H54 (cell line): ENCODE data around the gene CMTR1.

Experiments
- DNase-seq: peaks from one replicate; pipeline ENCODE4 v3.0.0; 2011; ENCODE audit warnings: low spot score, mixed read lengths; ENCODE audit not compliant: insufficient read length
- FAIRE-seq: peaks from 3 replicates; lab custom pipeline; 2011; peaks lifted over from hg19 to GRCh38; lab: Jason Lieb, UNC
- POLR2A ChIP-seq: IDR thresholded peaks from 2 replicates; pipeline ENCODE4 v1.6.1; 2011; ENCODE audit warnings: low read depth, mild to moderate bottlenecking, low read length

Gene CMTR1

DNA sequence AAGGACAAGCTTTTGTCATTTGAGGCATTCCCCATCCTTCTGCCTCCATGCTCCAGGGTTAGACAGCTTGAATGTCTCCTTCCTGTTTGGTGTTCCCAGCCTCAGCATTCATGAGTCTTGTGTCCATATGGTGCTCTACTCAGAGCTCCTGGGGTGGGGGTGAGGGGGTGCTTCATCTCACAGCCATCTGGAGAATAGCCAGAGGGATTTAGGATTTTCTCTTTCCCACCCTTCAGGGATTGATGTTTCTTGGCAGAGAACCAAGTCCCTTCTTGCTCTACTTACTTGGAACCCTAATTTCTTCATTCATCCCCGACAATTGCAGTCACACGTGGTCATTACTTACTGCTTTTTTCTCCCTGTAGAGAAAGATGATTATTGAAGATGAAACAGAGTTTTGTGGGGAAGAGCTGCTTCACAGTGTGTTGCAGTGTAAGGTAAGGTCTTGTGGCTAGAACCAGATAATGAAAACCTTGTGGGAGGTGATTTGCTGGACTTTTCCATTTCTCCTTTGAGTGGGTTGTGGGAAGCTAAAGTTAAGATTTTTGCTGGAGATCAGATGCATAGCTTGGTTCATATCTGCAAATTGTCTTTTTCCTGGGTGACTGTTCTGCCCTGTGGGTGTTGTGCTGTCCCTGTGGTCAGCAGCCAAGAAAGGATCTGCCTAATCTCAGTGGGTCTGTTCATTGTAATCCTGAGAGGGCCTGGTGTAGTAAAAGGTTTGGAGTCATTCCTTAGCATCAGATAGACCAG is 18.6 kb downstream of the CMTR1 start:
- TF ChIP-seq POLR2A = no peak
- DNase-seq (no peak), FAIRE-seq (no peak)

DNA sequence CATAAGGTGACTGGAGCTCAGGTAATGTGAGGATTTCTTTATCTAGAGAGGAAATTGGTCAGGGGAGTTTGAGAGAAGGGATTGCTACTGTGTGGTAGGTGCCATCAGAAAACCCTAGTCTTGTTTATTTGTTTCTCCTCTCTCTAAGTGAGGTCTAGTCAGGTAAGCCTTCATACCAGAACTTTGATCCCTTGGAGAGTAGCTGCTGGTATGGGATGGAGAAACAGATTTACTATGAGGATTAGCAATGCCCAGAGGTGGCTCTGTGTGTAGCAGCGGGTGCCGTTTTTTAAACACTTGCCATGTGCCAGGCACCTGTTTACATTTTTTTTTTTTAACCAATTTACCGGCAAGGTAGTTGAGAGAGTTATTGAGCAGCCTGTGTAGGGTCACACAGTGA is 19.5 kb downstream of the CMTR1 start:
- FAIRE-seq = no peak
- TF ChIP-seq POLR2A = no peak
- no peak for DNase-seq

DNA sequence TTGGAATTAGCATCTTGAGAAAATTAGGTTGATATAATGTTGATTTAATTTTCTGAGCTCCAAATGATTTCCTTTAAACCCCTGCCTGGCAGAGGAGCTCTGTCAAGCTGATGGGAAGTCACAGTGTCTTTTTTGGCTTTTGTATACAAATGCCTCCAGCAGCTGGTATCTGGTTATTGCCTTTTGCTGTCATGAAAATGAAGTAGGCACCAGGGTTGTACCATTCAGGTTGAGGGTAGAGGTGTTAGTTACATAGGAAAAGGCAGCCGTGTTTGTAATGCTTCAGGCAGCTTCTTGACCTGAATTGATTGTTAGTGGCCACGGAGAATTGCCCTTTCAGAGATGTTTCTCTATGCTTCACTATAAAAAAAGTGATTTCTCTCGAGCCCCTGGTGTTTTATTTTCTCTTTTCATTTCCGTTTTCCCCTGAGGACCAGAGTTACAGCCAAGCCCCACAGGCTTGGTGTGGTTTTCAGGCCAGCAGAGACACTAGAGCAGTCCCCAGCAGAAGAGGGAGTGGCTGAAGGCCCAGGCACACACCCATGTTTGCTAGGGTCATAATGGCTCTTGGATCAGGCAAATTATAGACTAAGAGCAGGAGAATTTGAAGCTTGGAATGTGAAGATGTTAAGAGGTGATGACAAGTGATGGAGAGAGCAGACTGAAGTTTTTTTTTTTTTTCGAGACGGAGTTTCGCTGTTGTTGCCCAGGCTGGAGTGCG is 21.6 kb downstream of the CMTR1 start:
- no peak for DNase-seq

DNA sequence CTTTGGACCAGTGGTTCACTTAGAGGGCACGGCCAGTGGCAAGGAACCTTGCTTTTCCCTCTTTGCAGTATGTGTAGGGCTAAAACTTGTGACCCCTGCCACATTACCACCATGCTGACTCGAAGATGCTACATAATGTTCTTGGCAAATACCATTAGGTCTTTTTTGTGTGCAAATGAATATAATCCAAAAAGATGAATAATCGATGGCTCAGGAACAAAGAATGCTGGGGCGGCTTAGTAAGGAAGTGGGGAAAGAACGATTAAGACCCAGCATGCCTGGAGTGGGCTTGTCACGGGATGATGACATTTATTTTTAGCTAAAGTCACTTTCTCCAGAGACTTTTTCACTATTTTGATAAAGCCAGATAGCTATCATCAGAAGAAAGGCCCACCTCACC is 23.1 kb downstream of the CMTR1 start:
- FAIRE-seq = no peak
- no peak for TF ChIP-seq POLR2A
- peak; percentile 41 for DNase-seq

More for the DNA sequence above, 21.6 kb downstream of the CMTR1 start:
- no peak for TF ChIP-seq POLR2A
- no peak for FAIRE-seq

DNA sequence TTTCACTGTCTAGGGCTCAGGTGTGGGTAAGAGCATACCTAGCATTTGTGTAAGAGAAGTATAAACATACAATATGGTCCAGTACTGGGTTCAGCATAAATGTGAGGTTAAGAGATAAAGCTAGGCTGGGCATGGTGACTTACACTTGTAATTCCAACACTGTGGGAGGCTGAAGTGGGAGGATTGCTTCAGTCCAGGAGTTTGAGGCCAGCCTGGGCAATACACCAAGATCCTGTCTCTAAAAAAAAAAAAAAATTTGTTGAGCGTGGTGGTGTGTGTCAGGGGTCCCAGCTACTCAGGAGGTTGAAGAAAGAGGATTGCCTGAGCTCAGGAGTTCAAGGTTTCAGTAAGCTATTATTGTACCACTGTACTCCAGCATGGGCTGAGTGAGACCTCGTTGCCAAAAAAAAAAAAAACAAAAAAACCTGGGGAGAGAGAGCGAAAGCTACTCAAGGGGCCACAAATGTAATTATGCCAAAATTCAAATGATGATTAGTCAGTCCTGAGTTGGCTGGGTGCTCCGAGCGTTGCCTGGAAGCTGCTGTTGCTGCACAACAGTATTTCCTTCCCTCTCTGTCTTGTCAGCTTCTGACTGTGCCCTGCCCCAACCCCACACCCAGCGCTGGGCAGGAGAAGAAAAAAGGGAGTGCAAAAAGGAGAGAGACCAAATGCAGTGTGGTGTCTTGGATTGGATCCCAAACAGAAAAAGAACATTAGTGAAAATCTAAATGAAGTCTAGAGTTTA is 24.0 kb downstream of the CMTR1 start:
- peak; percentile 27 for FAIRE-seq
- no peak for TF ChIP-seq POLR2A
- DNase-seq = peak; percentile 53

DNA sequence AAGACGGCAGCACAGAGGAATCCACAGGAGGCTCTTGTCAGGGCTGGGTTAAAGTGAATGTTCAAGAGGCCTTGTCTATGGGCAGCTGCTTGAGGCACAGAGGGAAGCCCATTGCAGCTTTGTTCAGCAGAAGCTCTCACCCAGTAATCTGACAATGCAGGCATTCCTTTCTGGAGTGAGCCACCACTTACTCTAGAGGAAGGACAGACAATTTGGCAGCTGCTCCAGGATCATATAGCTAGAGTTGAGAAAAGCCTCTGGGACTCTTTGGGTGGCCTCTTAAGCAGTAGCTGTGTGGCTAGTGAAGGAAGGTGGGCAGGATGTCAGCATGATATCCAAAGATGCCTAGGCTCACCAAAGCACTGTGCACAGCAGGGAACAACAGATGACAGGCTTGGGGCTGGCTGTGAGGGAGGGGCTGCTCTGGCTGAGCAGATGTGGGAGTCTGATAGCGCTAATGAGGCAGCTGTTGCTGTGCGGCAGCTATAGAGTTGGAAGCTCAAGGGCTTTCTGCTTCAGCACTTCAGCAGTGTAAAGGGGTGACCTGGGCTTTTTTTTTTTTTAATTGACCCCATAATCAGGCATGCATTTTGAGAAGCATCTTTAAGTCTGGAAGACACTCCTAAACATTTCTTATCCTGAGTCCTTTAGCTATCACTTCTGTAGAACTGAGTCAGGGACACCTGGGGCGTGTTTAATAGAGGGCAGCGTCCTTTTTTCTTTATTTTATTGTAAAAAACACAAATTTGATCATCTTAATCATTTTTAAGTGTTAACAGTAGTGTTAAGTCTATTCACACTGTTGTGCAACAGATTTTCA is 27.2 kb downstream of the CMTR1 start:
- DNase-seq = no peak
- no peak for TF ChIP-seq POLR2A
- no peak for FAIRE-seq

DNA sequence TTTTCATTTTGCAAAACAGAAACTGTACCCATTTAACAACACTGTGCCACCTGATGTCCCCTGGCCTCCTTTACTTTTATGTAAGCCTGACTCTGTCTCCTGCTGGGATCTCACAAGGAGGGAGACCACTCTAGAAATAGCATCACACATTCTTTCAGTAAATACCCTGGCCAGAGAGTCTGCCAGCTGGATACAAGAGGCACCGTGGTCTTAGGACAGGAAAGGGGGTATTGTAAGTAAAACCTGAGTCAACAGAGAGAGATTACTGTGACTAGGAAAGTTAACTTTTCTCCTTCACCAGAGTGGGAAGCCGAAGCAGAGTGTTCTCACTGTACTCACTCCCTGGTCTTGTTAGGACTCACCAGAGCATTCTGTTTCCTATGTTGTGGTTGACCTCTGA is 27.8 kb downstream of the CMTR1 start:
- DNase-seq = no peak
- TF ChIP-seq POLR2A = no peak
- no peak for FAIRE-seq

DNA sequence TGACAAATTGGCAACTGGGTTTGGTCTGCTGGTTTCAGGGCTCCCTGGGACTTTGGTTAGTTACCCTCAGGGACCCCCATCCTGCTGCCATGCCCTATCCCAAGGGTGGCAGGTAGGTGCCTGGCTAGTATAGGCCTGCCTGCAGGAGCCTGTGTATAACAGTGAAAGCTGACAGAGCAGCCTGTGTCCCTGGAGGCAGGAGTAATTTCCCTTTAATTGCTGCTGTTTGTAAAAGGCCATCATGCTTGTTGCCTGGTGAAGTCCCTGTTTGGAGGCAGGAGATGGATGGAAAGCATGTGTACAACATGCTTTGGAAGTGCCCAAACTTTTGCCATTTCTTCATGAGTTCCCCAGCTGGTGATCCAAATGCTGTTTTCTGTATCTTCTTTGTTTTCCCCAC is 30.1 kb downstream of the CMTR1 start:
- TF ChIP-seq POLR2A = no peak
- no peak for FAIRE-seq
- DNase-seq = no peak

DNA sequence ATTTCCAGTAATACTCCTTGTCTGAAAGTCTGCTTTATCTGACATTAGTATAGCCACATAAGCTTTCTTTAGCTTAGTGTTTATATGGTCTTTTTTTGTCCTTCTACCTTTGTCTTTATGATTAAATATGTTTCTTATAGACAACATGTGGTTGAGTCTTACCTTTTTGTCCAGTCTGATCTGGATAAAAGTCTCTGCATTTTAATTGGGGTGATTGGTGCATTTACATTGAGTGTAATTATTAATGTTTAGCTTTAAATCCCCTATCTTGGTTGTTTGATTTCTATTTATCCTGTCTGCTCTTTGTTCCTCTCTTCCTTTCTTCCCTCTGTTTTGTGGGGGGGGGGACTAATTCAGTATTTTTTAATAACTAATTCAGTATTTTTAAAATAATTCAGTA is 34.7 kb downstream of the CMTR1 start:
- TF ChIP-seq POLR2A = no peak
- DNase-seq (no peak), FAIRE-seq (no peak)

DNA sequence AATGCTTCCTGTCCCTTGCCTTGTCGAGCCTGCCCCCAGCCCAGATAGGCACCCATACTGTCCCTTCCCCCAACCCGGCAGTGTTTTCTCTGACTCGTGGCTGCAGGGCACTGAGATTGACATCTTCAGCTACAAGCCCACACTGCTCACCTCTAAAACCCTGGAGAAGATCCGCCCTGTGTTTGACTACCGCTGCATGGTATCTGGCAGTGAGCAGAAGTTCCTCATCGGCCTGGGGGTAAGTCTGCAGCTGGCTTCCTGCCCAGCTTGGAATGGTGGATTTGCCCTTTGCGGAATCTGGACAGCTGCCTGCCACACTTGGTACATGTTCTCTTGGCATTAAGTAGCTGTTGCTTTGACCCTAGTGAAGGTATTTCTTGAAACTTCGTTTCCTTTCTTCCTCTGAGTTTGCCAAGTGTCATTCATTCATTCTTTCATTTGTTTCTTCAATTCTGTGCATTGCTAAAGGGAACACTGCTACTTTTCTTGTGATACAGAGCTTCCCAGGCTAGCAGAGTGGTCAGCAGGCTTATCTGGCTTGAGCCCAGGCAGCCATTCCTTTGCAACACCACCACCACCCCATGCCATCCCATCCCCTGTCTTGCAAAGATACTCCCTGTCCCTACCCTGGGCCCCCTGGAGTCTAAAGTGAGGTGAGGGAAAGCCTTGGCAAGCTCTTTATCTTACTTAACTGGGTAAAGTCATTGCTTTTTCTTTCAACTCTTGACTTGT is 40.5 kb downstream of the CMTR1 start:
- DNase-seq (no peak), FAIRE-seq (no peak)
- no peak for TF ChIP-seq POLR2A

DNA sequence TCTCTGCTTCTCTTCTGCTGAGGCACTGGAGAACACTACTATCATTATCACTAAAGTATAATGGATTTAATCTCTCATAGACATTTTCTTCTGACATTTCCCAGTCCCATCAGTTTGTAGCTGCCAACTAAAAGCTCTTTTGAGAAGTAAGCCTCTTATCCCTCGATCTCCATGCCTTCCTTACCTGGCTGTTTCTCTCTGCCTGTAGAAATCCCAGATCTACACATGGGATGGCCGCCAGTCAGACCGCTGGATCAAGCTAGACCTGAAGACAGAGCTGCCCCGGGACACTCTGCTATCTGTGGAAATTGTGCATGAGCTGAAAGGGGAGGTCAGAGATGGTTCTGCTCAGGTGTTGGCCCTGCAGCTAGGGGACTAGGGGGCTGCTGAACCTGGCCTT is 41.3 kb downstream of the CMTR1 start:
- FAIRE-seq (no peak), DNase-seq (no peak)
- no peak for TF ChIP-seq POLR2A

DNA sequence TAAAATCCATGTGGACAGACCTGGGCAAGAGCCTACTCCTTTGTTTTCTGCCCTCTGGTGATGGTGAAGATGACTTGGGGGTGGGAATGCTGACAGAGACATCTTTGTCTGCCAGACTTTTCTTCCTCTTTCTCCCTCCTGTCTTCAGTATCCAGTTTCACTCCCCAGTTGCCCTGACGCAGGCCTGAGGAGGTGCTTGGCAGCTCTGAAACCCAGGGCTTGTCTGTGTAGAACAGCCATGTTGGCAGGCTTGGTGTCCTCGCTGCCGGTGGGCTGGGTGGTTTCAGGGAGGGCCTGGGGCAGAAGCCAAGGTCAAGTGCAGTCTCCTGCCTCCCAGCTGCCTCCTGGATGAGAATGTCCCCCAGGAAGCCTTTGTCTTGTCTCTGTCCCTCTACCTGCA is 44.2 kb downstream of the CMTR1 start:
- FAIRE-seq = no peak
- DNase-seq = no peak
- TF ChIP-seq POLR2A = no peak
